GM19324 (cell line): ENCODE data around the gene INHBC.

Experiments
- ATAC-seq: cut with Tn5 transposase; IDR thresholded peaks from one replicate; pipeline ENCODE4 v1.9.1; 2021; ENCODE audit warnings: mild to moderate bottlenecking, moderate library complexity; ENCODE audit not compliant: unreplicated experiment, low FRiP score

Gene INHBC

GRCh38 chr12:57465030-57465746 lies 30.6 kb downstream of the INHBC start:
- no peak for ATAC-seq

DNA sequence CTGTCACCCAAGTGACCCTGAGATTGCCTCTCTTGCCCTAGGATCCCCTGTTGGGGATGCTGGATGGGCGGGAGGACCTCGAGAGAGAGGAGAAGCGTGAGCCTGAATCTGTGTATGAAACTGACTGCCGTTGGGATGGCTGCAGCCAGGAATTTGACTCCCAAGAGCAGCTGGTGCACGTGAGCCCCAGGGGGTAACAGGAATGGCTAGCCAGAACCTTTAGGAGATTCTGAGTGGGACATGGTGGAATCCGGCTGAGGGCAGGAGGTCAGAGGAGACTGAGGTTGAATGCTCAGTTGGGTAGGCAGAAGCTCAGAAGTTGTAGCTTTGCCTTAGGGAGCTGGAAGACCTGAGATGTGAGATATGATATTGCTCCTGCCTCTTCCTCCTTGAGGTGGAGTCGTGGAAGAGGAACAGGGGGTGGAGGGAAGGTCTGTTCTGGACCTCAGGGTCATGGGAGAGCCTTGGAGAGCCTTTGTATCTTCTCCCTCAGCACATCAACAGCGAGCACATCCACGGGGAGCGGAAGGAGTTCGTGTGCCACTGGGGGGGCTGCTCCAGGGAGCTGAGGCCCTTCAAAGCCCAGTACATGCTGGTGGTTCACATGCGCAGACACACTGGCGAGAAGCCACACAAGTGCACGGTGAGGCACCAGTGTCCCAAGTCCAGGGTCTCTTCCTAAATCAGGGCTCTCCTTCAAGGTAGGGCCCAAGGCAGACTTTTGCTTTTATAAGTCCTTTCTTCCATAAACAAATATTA lies 31.3 kb downstream of the INHBC start:
- no peak for ATAC-seq

GRCh38 chr12:57467212-57467874 lies 32.8 kb downstream of the INHBC start:
- no peak for ATAC-seq

- no peak for ATAC-seq
Observed at GRCh38 chr12:57467915-57468314, 33.3 kb downstream of the INHBC start.

GRCh38 chr12:57469296-57470164 lies 34.9 kb downstream of the INHBC start:
- no peak for ATAC-seq

DNA sequence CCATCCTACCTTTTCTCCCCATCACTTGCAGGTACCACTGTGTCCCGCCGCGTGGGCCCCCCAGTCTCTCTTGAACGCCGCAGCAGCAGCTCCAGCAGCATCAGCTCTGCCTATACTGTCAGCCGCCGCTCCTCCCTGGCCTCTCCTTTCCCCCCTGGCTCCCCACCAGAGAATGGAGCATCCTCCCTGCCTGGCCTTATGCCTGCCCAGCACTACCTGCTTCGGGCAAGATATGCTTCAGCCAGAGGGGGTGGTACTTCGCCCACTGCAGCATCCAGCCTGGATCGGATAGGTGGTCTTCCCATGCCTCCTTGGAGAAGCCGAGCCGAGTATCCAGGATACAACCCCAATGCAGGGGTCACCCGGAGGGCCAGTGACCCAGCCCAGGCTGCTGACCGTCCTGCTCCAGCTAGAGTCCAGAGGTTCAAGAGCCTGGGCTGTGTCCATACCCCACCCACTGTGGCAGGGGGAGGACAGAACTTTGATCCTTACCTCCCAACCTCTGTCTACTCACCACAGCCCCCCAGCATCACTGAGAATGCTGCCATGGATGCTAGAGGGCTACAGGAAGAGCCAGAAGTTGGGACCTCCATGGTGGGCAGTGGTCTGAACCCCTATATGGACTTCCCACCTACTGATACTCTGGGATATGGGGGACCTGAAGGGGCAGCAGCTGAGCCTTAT lies 35.8 kb downstream of the INHBC start:
- no peak for ATAC-seq

- ATAC-seq, result no peak
Observed at GRCh38 chr12:57470970-57471656, 36.5 kb downstream of the INHBC start.

- ATAC-seq, result no peak
Observed at GRCh38 chr12:57471661-57472060, 37.1 kb downstream of the INHBC start.

DNA sequence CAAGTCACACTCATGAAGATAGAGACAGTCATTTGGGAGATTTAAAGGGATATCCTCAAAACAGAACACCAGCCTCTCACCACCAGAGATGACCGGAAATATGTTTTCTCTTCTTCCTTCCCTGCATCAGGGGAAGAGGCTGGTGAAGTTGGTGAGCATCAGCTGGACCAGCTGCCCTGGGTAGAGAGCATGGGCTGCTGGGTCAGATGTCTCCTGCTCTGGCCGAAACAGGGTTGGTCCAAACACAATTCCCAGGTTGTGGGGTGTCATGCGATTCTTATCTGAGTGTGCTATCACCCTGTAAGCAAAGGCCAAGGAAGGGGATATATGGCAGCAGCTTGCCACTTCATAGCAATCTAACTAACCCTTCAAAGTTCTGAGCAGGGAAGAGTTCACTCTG lies 37.8 kb downstream of the INHBC start:
- ATAC-seq, result no peak

DNA sequence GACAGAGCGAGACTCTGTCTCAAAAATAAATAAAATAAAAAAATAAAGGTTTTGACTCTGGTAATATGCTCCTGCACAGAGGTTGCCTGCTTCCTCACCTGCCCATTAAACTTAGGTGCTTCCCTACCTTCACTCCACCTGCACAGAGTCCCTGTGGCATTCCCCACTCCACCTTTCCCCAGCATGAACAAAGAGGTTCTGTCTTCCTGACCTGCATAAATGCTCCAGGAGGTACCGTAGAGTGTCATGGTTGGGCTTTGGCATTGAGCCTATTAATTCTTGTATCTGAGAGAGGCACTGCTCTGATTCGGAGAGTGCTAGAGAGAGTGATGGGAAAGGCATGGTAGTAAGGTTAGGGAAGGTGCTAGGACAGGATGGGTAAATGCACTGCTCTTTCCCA lies 38.8 kb downstream of the INHBC start:
- no peak for ATAC-seq

DNA sequence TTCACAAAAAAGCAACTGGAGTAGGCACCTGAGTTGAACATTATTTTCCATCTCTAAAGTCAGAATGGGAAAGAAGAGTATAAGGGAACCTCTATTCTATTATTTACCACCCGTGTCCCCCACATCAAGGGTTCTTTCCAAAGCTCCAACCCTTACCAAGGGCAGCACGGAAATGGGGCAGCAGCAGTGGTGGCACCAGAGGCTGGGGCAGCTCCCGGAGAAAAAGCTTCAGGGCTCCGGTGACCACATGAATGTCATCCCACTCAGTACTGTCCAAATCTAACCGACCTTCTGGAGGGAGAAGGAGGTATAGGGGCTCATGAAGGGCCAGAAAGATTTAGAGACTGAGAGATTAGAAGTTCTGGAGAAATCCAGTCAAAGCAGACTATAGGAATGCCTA lies 39.3 kb downstream of the INHBC start:
- ATAC-seq, result no peak

GRCh38 chr12:57474430-57474829 lies 39.8 kb downstream of the INHBC start:
- ATAC-seq, result no peak

- no peak for ATAC-seq
Observed at GRCh38 chr12:57474862-57475261, 40.3 kb downstream of the INHBC start.

GRCh38 chr12:57475271-57476161 lies 40.9 kb downstream of the INHBC start:
- ATAC-seq, result no peak

GRCh38 chr12:57476162-57476992 lies 41.8 kb downstream of the INHBC start:
- no peak for ATAC-seq

DNA sequence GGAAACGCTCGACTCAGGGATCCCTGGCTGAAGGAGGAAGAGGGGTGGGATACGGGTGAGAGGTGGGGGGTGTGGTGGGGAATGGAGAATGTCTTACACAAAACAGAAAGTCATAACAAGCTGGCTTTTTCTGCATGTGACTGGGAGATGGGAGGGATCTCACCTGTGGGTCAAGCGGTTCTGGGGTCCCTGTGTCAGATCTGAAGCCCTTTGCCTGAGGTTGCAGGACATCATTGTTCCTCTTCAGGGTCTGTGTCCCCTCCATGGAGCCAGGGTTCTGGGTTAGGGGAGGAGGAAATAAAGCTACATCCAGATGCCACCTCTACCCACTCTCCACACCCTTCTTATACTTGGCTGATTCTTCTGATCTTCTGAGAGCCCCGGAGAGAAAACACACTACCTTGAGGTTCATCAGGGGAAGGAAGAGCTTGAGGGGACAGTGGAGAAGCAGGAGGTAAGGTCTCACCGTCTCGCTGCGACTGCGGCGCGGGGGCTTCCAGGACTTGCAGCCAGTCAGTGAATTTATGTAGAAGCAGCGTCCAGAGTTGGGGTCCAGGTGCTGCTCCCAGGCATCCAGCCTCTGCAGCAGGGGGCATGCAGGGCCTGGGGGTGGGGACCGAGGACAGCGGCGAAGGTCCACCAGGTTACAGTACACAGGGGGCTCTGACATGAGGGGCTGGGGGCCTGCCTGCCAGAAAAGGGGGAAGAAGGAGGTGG lies 42.6 kb downstream of the INHBC start:
- ATAC-seq, result no peak
